Endothelial cell of umbilical vein (primary cell): ENCODE results near the gene ALS2. TPM values are rescaled to one million over a fixed set of nuclear protein-coding genes. Genes with fewer than 3 reads are reported as not detected.

Source experiments
- BruUV-seq: library from RNA; stranded (reverse); fragments of 400-500 nt; replicated peaks from 2 replicates; lab custom pipeline; 2021; lab: Mats Ljungman, UMichigan
- CTCF ChIA-PET: fragments of 300-600, 350-600 bp; sonication (Branson Sonifier 250); formaldehyde crosslinking; loops from one replicate; lab custom pipeline; 2021; ENCODE audit warnings: antibody characterized with exemption, inconsistent platforms; lab: Charles Lee
- POLR2A ChIA-PET: fragments of 300-600, 350-600 bp; sonication (Branson Sonifier 250); formaldehyde crosslinking; loops from one replicate; lab custom pipeline; 2021; ENCODE audit warnings: antibody characterized with exemption, inconsistent platforms; lab: Charles Lee
- DNase-seq: peaks from one replicate; pipeline ENCODE4 v3.0.0-alpha.2; 2011; ENCODE audit warnings: low read depth, low spot score
- FAIRE-seq: peaks from 2 replicates; lab custom pipeline; 2011; peaks lifted over from hg19 to GRCh38; lab: Jason Lieb, UNC
- H2AFZ ChIP-seq: 2 replicates; pipeline ENCODE4 v1.6.0; 2012; ENCODE audit warnings: low read depth, low read length, control low read depth, inconsistent platforms
- H3K27ac ChIP-seq: 2 replicates; pipeline ENCODE4 v1.5.1; 2011; ENCODE audit warnings: low read depth, mild to moderate bottlenecking, control low read depth, low read length, moderate library complexity; ENCODE audit not compliant: insufficient read depth
- H3K27me3 ChIP-seq, 2 experiments: 2 replicates each; pipeline versions ENCODE4 v1.6.0 to v1.6.1; 2011; ENCODE audit warnings: low read length in 2 of 2, mixed read lengths in 1 of 2; ENCODE audit not compliant: control insufficient read depth in 2 of 2, insufficient read depth in 2 of 2
- H3K36me3 ChIP-seq, 2 experiments: 2 replicates in 1 of 2; 3 replicates in 1 of 2; pipeline ENCODE4 v1.5.1; 2011; ENCODE audit warnings: low read length in 2 of 2, mild to moderate bottlenecking in 1 of 2, moderate library complexity in 1 of 2; ENCODE audit not compliant: control insufficient read depth in 2 of 2, insufficient read depth in 2 of 2; ENCODE audit errors: extremely low read depth in 1 of 2
- H3K4me1 ChIP-seq: 3 replicates; pipeline ENCODE4 v1.5.1; 2011; ENCODE audit warnings: mild to moderate bottlenecking, low read length; ENCODE audit not compliant: control insufficient read depth, insufficient read depth; ENCODE audit errors: extremely low read depth
- H3K4me2 ChIP-seq: 2 replicates; pipeline ENCODE4 v1.6.1; 2011; ENCODE audit warnings: low read length, control low read depth, mixed read lengths; ENCODE audit not compliant: insufficient read depth
- H3K4me3 ChIP-seq, 3 experiments: fragments of 200-600 bp in 1 of 3; sonication (generic), shearing (Covaris generic) in 1 of 3; replicated peaks in 1 of 3; 2 replicates each; pipeline ENCODE4 v1.5.1; 2011 to 2016; ENCODE audit warnings: control low read depth in 3 of 3, low read length in 3 of 3, mild to moderate bottlenecking in 2 of 3, inconsistent platforms in 1 of 3, low read depth in 1 of 3, moderate library complexity in 1 of 3; ENCODE audit not compliant: insufficient read depth in 1 of 3
- H3K79me2 ChIP-seq: 2 replicates; pipeline ENCODE4 v1.6.0; 2012; ENCODE audit warnings: low read length, inconsistent platforms; ENCODE audit not compliant: control insufficient read depth, insufficient read depth
- H3K9ac ChIP-seq: replicated peaks from 2 replicates; pipeline ENCODE3; 2011; ENCODE audit warnings: low read length, control low read depth; ENCODE audit not compliant: insufficient read depth; ENCODE audit errors: extremely low read depth
- H3K9me1 ChIP-seq: replicated peaks from 3 replicates; pipeline ENCODE4 v1.6.0; 2011; ENCODE audit warnings: mild to moderate bottlenecking, low read length; ENCODE audit not compliant: control insufficient read depth, insufficient read depth; ENCODE audit errors: extremely low read depth
- H3K9me3 ChIP-seq: replicated peaks from 2 replicates; pipeline ENCODE4 v1.5.1; 2012; ENCODE audit warnings: low read length, inconsistent platforms; ENCODE audit not compliant: control insufficient read depth, insufficient read depth
- H4K20me1 ChIP-seq: replicated peaks from 2 replicates; pipeline ENCODE3; 2011; ENCODE audit warnings: mild to moderate bottlenecking, low read length; ENCODE audit not compliant: control insufficient read depth, insufficient read depth; ENCODE audit errors: extremely low read depth
- CTCF ChIP-seq, 2 donors: IDR thresholded peaks; 1 replicate in 1 of 2; 2 replicates in 1 of 2; pipeline ENCODE4 v1.5.1; 2011; ENCODE audit warnings: low read length in 2 of 2, mild to moderate bottlenecking in 2 of 2, moderate library complexity in 2 of 2, control low read depth in 1 of 2, inconsistent platforms in 1 of 2, low read depth in 1 of 2; ENCODE audit not compliant: insufficient read depth in 1 of 2; ENCODE audit errors: extremely low read depth in 1 of 2
- EZH2 ChIP-seq: IDR thresholded peaks from 2 replicates; pipeline ENCODE4 v1.6.1; 2012; ENCODE audit warnings: borderline replicate concordance, low read depth, mild to moderate bottlenecking, moderate library complexity, low read length, inconsistent platforms; ENCODE audit not compliant: severe bottlenecking
- FOS ChIP-seq: IDR thresholded peaks from 2 replicates; pipeline ENCODE4 v1.6.1; 2011; ENCODE audit warnings: mild to moderate bottlenecking, low read length, moderate library complexity, borderline replicate concordance; ENCODE audit not compliant: insufficient read depth
- GATA2 ChIP-seq: IDR thresholded peaks from 2 replicates; pipeline ENCODE4 v1.7.0; 2011; ENCODE audit warnings: low read depth, mild to moderate bottlenecking, moderate library complexity, mixed read lengths, low read length; ENCODE audit not compliant: insufficient read length, insufficient read depth
- JUN ChIP-seq: IDR thresholded peaks from 2 replicates; pipeline ENCODE4 v1.6.1; 2011; ENCODE audit warnings: borderline replicate concordance, low read depth; ENCODE audit not compliant: insufficient read length, insufficient read depth
- MAX ChIP-seq: IDR thresholded peaks from 2 replicates; pipeline ENCODE4 v1.6.1; 2011; ENCODE audit not compliant: insufficient read depth, insufficient read length
- MYC ChIP-seq: IDR thresholded peaks from one replicate; pipeline ENCODE4 v1.6.1; 2011; ENCODE audit warnings: mild to moderate bottlenecking, low read depth, low read length
- POLR2A ChIP-seq: IDR thresholded peaks from 2 replicates; pipeline ENCODE4 v1.6.1; 2012; ENCODE audit warnings: low read depth, mild to moderate bottlenecking, control low read depth, low read length
- POLR2AphosphoS5 ChIP-seq: IDR thresholded peaks from 2 replicates; pipeline ENCODE4 v1.6.1; 2012; ENCODE audit warnings: low read depth, mild to moderate bottlenecking, control low read depth, low read length, moderate library complexity; ENCODE audit not compliant: insufficient read depth
- dilution Hi-C: fragments of 300-500 bp; cut with MboI; formaldehyde crosslinking; loops from one replicate; pipeline ENCODE4 v1.15.0; 2019; ENCODE audit warnings: low sequenced_read_pairs; ENCODE audit not compliant: extremely low pct_ligation_motif_present
- intact Hi-C: fragments of 100-400 bp; cut with micrococcal nuclease; formaldehyde crosslinking; loops from one replicate; pipeline ENCODE4 v1.10.0; 2022
- polyA plus RNA-seq, 4 experiments: library from polyadenylated mRNA; depleted of rRNA in 3 of 4; stranded (reverse) in 3 of 4; unstranded in 1 of 4; fragments of >200 nt; gene quantifications; 2 replicates each; pipeline versions ENCODE4 v1.2.1 to v1.2.3, GENCODE V29; 2011 to 2012; ENCODE audit warnings: missing spikeins in 1 of 4
- total RNA-seq: library from RNA; stranded (reverse); gene quantifications from 2 replicates; pipeline ENCODE4 v1.2.3, GENCODE V29; 2021

Gene ALS2
- total and polyA plus RNA-seq, 2 donors (not counting 3 experiments of a cell fraction or from before 2014, with no cell fraction given), result 13.1 to 36.1 TPM

- dilution Hi-C loops, result no loop called here
- no peaks in the 10 kb centered on the region for H3K9me3 ChIP-seq
- peaks cover 22% of the 10 kb centered on the region for H3K4me1 ChIP-seq
- CTCF ChIA-PET, result interaction anchor here (0.8 to 4.9 kb wide), 7 partner anchors 9 to 45 kb away, joined by 3 to 32 read pairs (median 4); partner anchors contain the start of gene MPP4
- no peak for FAIRE-seq
- no peak overlapping the region for H3K4me2 ChIP-seq
- no peaks in the 10 kb centered on the region for H4K20me1 ChIP-seq
- no peak overlapping the region for H2AFZ ChIP-seq
- H3K9me1 ChIP-seq, result no peaks in the 10 kb centered on the region
- intact Hi-C loops, result no loop called here
- BruUV-seq, result no TSS peak
- H3K27me3 ChIP-seq, result no peaks in the 10 kb centered on the region
- no peak overlapping the region for H3K27ac ChIP-seq
- POLR2A ChIA-PET, result no interaction called here
- H3K9ac ChIP-seq, result no peak overlapping the region
- TF ChIP-seq POLR2A (no peak), MAX (no peak), GATA2 (no peak), CTCF (IDR thresholded peaks at IDR 0.05; ENCODE audit: extremely low read depth in 1 of 2, insufficient read depth in 1 of 2, low read depth in 1 of 2, low read length in 2 of 2) (no peak), POLR2AphosphoS5 (no peak), EZH2 (no peak), MYC (no peak), FOS (no peak), JUN (no peak)
- DNase-seq, result no peak
- no peak overlapping the region for H3K4me3 ChIP-seq
- peaks cover 0 to 8% of the 10 kb centered on the region in 2 experiments for H3K36me3 ChIP-seq
- H3K79me2 ChIP-seq, result no peaks in the 10 kb centered on the region
Measured at GRCh38 chr2:201709049-201709448, 71.7 kb downstream of the ALS2 start.
